GM12873 (cell line): ENCODE results near the gene VAT1L.

Source experiments
- TF ChIP-seq, protein P1 (sequence below): IDR thresholded peaks from 2 replicates; pipeline ENCODE4 v1.5.1; 2012; ENCODE audit warnings: low read depth, mild to moderate bottlenecking, moderate library complexity, low read length, control low read depth; ENCODE audit not compliant: insufficient read depth; ENCODE audit errors: missing control alignments

VAT1L gene

GRCh38 chr16:77790009-77790372 is 1.6 kb downstream of the VAT1L start:
- TF ChIP-seq, protein P1, sequence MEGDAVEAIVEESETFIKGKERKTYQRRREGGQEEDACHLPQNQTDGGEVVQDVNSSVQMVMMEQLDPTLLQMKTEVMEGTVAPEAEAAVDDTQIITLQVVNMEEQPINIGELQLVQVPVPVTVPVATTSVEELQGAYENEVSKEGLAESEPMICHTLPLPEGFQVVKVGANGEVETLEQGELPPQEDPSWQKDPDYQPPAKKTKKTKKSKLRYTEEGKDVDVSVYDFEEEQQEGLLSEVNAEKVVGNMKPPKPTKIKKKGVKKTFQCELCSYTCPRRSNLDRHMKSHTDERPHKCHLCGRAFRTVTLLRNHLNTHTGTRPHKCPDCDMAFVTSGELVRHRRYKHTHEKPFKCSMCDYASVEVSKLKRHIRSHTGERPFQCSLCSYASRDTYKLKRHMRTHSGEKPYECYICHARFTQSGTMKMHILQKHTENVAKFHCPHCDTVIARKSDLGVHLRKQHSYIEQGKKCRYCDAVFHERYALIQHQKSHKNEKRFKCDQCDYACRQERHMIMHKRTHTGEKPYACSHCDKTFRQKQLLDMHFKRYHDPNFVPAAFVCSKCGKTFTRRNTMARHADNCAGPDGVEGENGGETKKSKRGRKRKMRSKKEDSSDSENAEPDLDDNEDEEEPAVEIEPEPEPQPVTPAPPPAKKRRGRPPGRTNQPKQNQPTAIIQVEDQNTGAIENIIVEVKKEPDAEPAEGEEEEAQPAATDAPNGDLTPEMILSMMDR, result no peak

DNA sequence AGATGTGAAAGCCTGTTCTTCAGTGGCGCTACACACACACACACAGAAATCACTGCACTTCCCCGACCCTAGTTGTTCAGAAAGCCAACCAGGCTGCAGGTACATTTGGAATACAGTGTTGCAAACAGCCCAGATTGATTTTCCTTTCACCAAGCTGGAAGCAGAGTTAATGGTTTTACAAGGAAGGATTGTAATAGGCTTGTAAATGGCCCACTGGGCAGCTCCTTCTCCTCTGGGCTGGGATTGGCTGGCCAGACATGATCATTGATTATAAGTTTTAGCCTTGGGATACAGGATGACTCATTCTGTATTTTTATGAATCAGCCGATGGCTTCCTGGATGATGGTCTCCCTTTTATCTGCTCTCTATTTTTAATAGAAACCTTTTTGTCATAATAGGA is 2.5 kb downstream of the VAT1L start:
- TF ChIP-seq, protein P1, result no peak

- TF ChIP-seq, protein P1, result no peak
Observed at GRCh38 chr16:77793417-77793816, 5.1 kb downstream of the VAT1L start.

DNA sequence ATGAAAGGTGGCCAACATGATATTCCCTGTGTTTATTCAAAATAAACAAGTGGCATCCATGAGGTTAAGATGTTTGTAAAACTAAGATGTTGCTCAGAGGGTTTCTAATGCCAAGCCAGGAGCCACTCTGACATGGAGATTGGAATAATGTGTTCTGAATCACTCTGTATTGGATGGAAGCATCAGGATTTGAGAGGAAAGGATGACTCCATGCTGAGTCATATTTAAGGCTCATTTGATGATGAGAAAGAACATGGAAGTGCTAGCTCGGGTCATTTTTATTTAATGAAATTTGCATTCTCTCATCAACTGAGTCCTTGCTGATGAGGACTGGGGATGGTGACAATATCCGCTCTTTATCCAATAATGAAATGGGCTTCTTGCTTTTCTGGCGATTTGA is 6.2 kb downstream of the VAT1L start:
- TF ChIP-seq, protein P1, result no peak

- TF ChIP-seq, protein P1, result no peak
Observed at GRCh38 chr16:77801817-77802216, 13.5 kb downstream of the VAT1L start.

DNA sequence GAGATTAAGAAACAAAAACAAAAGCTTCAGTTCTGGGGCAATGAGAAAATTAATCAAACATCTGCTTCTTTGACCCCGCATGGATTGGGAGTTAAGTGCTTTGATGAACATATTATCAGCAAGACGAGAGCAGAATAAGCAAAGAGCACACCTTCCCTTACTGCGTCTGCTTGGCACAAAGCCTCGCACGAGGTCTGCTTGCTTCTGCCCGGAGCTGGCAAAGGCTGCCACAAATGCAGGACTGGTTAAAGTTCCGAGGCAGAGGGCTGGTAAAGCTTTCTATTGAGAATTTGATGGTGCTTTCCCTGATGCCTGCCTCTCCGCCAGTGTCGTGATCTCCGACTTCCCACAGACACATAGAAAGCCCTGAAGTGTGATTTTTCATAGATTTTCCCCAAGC is 17.0 kb downstream of the VAT1L start:
- TF ChIP-seq, protein P1, result no peak

DNA sequence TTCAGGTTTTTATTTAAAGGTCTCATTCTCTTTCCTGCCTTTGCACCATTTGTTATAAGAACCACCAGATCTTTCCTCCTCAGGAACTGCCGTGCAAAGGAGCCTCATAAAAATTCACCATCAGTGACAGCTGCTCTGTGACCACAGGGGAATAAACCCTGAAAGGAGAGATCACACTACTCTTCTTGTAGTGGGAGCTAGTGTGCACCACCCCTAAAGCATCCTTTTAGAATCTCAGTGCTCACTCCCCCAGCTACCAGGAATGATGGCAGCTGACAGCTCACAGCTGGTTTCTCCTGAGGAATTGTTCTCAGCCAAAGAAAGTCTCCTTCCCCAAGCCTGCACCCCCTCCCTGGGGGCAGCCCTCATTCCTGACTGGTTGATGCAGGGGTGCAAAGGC is 18.7 kb downstream of the VAT1L start:
- TF ChIP-seq, protein P1, result no peak
